GM10248 (cell line): Measurements from ENCODE around the gene RUFY3.
"Not testable (repeated sequence)": the region's sequence is repeated elsewhere in the genome, so short reads cannot be mapped to it uniquely, and the experiment has no call there.

Experiments used
- CTCF ChIA-PET: fragments of 300-600 bp; sonication (Branson Sonifier 250); formaldehyde crosslinking; extraction: SDS; loops from one replicate; lab custom pipeline; 2021; ENCODE audit warnings: antibody characterized with exemption; lab: Yijun Ruan, JAX
- POLR2A ChIA-PET: fragments of 350-650 bp; sonication (Branson Sonifier 250); formaldehyde crosslinking; extraction: SDS; loops from one replicate; lab custom pipeline; 2020; ENCODE audit warnings: antibody characterized with exemption; lab: Yijun Ruan, JAX
- DNase-seq: peaks from one replicate; pipeline ENCODE4 v3.0.0; 2012; ENCODE audit errors: extremely low spot score
- CTCF ChIP-seq: IDR thresholded peaks from 2 replicates; pipeline ENCODE4 v1.5.1; 2012; ENCODE audit warnings: mild to moderate bottlenecking, low read depth; ENCODE audit errors: extremely low read depth, missing control alignments, control extremely low read depth

RUFY3 gene

GRCh38 chr4:70722199-70722791 lies 531 bp downstream of the RUFY3 start:
- POLR2A ChIA-PET, result no interaction called here
- CTCF ChIA-PET, result interaction anchor here (0.9 to 5.1 kb wide), 5 partner anchors 9 to 271 kb away, joined by 3 to 40 read pairs (median 3); partner anchors contain the start of gene DCK
- DNase-seq, result no peak
- TF ChIP-seq CTCF, result no peak

- ChIA-PET CTCF (interaction anchor here (0.6 to 5.1 kb wide), 7 partner anchors 10 to 273 kb away, joined by 3 to 40 read pairs (median 3); no protein-coding TSS in a partner anchor), POLR2A (interaction anchor here (0.6 kb wide), 1 partner anchor 69 kb away, joined by 6 read pairs; no protein-coding TSS in a partner anchor)
- TF ChIP-seq CTCF, result no peak
- no peak for DNase-seq
Measured at GRCh38 chr4:70724463-70724862, 2.7 kb downstream of the RUFY3 start.

DNA sequence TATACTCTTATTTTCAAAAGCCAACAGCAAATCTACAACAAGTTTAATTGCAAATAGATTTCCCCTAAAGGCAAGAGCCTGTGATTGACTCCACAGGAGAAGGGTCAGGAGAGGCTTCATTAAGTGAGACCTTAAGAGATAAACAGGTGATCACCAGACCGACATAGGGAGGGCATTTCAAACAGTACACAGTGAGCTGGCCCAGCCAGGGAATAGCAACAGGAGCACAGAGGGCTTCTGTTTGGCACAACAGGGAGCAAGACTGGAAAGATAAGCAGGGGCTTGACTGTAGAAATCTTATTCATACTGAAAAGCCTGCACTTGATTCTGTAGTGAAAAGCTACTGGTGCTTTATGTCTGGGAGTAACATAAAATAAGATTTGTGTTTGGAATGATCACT lies 3.9 kb downstream of the RUFY3 start:
- CTCF ChIA-PET, result interaction anchor here (0.8 to 2.6 kb wide), 4 partner anchors 10 to 49 kb away, joined by 3 to 13 read pairs (median 4); no protein-coding TSS in a partner anchor
- no peak for TF ChIP-seq CTCF
- DNase-seq, result no peak
- POLR2A ChIA-PET, result no interaction called here

DNA sequence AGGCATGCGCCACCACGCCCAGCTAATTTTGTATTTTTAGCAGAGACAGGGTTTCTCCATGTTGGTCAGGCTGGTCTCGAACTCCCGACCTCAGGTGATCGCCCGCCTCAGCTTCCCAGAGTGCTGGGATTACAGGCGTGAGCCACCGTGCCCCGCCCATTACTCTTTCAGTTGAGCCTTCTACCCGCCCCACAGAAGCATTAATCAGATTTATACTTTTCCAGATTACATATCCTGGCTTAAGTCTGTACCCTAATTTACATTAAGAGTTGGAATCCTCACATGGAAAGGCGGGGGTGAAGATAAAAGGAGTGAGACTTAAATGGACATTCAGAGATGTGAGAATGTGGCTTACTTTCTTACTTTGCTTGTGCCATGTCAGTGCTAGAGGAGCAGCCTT lies 4.8 kb downstream of the RUFY3 start:
- POLR2A ChIA-PET, DNase-seq: not testable (repeated sequence)
- CTCF ChIA-PET, result interaction anchor here (1.2 to 2.6 kb wide), 3 partner anchors 9 to 23 kb away, joined by 3 to 13 read pairs (median 4); no protein-coding TSS in a partner anchor

- ChIA-PET POLR2A (no interaction called here), CTCF (interaction anchor here (1.2 to 2.6 kb wide), 3 partner anchors 7 to 31 kb away, joined by 5 to 13 read pairs (median 5); no protein-coding TSS in a partner anchor)
- no peak for TF ChIP-seq CTCF
- no peak for DNase-seq
Measured at GRCh38 chr4:70728091-70728490, 6.3 kb downstream of the RUFY3 start.

DNA sequence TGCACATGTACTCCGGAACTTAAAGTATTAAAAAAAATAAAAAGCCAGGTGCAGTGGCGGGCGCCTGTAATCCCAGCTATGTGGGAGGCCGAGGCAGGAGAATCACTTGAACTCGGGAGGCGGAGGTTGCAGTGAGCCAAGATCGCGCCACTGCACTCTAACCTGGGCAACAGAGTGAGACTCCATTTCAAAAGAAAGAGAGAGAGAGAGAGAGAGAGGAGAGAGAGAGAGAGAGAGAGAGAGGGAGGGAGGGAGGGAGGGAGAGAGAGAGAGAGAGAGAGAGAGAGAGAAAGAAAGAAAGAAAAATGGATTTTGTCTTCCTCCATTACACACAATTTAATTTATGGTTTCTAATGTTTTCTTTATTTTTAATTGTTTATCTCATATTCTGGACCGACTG lies 11.1 kb downstream of the RUFY3 start:
- CTCF ChIA-PET, POLR2A ChIA-PET, DNase-seq: not testable (repeated sequence)

GRCh38 chr4:70734168-70734954 lies 12.6 kb downstream of the RUFY3 start:
- CTCF ChIA-PET, result interaction anchor here (0.6 to 4.1 kb wide), 25 partner anchors 8 to 276 kb away, joined by 3 to 40 read pairs (median 5); partner anchors contain the start of genes MOB1B and RUFY3
- DNase-seq, result peak; percentile 70
- POLR2A ChIA-PET, result no interaction called here
- no peak for TF ChIP-seq CTCF
